ENCODE measurements around the gene PLD1.

DNA sequence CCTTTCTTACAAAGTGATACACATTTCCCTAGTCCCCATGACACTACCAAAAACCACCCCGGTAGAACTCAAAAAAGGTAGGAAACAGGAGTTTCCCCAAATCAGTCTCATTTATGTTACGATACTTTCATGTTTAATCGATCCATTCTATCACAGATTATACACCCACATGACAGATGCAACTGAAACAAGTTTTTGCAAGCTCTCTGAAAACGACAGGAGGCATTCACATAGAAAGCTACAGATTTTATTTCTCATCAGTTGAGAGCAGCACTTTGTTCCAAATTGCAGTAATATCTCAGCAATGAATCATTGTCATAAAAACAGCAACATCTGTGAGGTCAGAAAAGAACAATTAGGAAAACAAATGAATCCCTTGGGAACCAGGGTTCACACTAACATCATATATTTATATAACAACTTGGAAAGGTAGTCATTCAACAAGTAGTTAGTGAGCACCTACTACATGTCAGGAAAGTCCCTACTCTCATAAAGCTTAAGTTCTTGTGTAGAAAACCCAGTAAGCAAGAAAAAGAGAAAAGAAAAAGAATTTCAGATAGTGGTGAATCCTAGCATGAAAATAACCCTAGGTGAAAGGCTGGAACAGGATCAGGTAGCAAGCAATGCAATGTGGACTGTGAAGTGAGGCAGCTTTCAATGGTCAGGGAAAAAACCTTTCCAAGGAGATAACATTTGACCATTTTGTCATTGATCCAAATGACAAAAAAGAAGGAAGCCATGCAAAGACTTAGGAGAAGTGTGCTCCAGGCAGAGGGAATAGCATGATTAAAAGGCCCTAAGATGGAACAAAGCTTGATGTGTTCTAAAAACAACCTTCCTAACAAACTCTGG is 8.3 kb downstream of the PLD1 start:
- TF ChIP-seq POLR2AphosphoS5 (IDR thresholded peaks at IDR 0.05): no peak
- TF ChIP-seq, protein P1, sequence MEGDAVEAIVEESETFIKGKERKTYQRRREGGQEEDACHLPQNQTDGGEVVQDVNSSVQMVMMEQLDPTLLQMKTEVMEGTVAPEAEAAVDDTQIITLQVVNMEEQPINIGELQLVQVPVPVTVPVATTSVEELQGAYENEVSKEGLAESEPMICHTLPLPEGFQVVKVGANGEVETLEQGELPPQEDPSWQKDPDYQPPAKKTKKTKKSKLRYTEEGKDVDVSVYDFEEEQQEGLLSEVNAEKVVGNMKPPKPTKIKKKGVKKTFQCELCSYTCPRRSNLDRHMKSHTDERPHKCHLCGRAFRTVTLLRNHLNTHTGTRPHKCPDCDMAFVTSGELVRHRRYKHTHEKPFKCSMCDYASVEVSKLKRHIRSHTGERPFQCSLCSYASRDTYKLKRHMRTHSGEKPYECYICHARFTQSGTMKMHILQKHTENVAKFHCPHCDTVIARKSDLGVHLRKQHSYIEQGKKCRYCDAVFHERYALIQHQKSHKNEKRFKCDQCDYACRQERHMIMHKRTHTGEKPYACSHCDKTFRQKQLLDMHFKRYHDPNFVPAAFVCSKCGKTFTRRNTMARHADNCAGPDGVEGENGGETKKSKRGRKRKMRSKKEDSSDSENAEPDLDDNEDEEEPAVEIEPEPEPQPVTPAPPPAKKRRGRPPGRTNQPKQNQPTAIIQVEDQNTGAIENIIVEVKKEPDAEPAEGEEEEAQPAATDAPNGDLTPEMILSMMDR (IDR thresholded peaks at IDR 0.05 in 8 of 11, conservative IDR thresholded peaks at IDR 0.05 in 3 of 11): no peak
